ENCODE data around the gene ZNF549.
"Not testable (repeated sequence)": the region's sequence is repeated elsewhere in the genome, so short reads cannot be mapped to it uniquely, and the experiment has no call there.

ZNF549 gene

GRCh38 chr19:57527136-57527881 lies at the start of gene ZNF549:
Gene ZNF549, plus strand, starts transcription at chr19:57527356. Its CDS starts 218 bp downstream, at chr19:57527574.
- peak; percentile 77 to 84 for DNase-seq

DNA sequence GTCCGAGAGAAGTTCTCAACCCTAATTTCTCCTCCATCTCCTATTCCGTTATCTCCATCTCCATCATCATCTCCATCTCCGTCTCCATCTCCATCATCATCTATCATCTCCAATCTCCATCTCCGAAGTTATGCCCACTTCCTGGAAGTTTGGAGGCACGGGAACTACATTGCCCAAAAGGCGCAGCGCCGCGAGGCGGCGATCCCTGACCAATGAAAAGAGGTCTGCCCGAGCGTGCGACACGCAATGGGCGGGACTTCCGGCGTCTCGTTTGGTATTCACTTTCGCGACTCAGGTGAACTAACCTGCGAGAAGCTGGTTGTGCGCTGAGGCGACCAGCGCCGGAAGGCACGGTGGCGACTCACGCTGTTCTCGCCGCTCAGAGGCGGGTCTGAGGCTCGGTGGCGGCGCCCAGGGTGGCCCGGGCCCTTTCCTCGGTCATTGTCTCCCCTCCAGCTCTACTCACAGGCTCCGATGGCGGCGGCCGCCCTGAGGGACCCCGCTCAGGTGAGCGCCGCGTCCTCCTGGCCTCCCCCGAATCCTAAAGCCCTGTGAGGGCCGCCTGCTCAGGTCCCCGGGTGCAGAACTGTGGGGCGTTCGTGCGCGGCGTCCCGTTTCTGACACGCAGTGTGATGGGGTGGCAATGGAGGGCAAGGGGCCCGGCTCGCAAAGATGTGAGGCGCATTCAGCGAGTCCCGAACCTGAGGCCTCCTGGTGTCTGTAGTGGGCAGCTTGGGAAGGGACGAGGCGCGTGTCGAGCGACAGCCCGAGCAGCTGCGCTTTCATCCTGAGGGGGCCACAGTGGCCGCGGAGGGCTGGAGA lies 39.5 kb upstream of the ZNF549 start, which contains the start of gene ZNF419:
ZNF419 (plus strand) TSS at position 274 of the 822 bp plus-strand sequence; CDS start at position 475, 201 bp downstream.
- DNase-seq: peak; percentile 92 to 94

DNA sequence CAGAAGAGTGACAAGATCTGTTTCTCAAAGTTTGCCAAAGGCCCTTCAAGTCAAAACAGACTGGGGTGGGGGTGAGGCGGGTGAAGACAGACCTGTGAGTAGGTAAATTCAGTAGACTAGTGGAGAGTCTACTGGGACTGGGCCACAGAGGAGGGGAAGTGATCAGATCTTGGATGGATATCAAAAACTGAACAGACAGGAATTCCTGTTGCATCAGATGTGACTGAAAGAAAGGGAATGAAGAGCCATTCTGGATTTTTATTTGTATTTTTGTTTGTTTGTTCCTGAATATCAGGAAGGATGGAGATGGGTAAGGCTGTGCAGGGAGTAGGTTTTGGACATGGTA lies 38.9 kb upstream of the ZNF549 start:
- not testable (repeated sequence) for DNase-seq

GRCh38 chr19:57499332-57499679 lies 27.9 kb upstream of the ZNF549 start:
- not testable (repeated sequence) for DNase-seq

DNA sequence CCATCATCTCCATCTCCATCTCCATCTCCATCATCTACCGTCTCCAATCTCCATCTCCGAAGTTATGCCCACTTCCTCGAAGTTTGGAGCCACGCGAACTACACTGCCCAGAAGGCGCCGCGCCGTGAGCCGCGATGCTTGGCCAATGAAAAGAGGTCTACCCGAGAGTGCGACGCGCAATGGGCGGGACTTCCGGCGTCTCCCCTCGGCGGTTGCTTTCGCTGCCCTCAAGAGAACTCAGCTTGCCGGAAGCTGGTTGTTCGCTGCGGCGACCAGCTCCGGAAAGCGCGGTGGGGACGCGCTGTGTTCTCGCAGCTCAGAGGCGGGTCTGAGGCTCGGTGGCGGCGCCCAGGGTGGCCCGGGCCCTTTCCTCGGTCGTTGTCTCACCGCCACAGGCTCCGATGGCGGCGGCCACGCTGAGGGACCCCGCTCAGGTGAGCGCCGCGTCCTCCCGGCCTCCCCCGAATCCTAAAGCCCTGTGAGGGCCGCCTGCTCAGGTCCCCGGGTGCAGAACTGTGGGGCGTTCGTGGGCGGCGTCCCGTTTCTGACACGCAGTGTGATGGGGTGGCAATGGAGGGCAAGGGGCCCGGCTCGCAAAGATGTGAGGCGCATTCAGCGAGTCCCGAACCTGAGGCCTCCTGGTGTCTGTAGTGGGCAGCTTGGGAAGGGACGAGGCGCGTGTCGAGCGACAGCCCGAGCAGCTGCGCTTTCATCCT lies 27.3 kb upstream of the ZNF549 start, which contains the start of gene ZNF773:
ZNF773 (plus strand) TSS at position 259 of the 716 bp plus-strand sequence; CDS start at position 402, 143 bp downstream.
- peak; percentile 95 to 96 for DNase-seq

DNA sequence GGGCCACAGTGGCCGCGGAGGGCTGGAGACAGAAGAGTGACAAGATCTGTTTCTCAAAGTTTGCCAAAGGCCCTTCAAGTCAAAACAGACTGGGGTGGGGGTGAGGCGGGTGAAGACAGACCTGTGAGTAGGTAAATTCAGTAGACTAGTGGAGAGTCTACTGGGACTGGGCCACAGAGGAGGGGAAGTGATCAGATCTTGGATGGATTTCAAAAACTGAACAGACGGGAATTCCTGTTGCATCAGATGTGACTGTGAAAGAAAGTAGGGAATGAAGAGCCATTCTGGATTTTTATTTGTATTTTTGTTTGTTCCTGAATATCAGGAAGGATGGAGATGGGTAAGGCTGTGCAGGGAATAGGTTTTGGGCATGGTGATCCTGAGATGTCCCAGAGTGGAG lies 26.8 kb upstream of the ZNF549 start:
- DNase-seq: not testable (repeated sequence)

- no peak for DNase-seq
These were observed 21.0 kb upstream of the ZNF549 start for GRCh38 chr19:57506163-57506562.

GRCh38 chr19:57511484-57511883 lies 15.7 kb upstream of the ZNF549 start:
- no peak for DNase-seq

- no peak for DNase-seq
These were observed 14.3 kb upstream of the ZNF549 start for GRCh38 chr19:57512845-57513244.

DNA sequence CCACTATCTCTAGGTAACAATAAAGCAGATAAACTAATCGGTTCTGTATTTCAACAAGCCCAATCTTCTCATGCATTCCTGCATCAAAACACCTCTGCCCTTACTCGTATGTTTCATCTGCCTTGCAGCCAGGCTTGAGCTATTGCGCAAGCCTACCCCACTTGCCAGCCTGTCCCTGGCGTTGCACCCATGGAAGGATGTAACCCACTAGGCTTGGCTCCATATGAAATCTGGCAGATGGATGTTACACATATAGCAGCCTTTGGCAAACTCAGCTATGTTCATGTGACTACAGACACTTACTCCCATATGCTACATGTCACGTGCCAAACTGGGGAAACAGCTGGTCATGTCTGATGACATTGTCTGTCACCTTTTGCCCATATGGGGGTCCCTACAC lies 11.9 kb upstream of the ZNF549 start:
- no peak for DNase-seq

DNA sequence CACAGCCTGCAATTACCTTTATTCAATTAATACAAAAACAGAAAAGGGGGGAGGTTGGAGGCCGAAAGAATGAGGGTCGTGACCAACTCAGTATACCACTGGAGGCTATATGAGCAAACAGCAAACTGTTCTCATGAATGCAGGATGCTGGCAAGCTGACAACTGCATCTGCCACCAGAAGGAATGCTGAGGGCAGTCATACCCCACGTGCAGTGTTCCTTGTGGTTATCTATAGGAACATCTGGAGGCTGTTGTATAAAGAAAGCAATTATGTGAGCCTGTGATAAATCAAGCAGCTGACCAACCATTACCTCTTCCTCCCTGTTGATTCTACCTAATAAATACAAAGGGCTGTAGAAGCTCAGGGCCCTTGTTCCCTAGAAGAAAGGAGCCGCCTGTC lies 9.1 kb upstream of the ZNF549 start:
- not testable (repeated sequence) for DNase-seq

DNA sequence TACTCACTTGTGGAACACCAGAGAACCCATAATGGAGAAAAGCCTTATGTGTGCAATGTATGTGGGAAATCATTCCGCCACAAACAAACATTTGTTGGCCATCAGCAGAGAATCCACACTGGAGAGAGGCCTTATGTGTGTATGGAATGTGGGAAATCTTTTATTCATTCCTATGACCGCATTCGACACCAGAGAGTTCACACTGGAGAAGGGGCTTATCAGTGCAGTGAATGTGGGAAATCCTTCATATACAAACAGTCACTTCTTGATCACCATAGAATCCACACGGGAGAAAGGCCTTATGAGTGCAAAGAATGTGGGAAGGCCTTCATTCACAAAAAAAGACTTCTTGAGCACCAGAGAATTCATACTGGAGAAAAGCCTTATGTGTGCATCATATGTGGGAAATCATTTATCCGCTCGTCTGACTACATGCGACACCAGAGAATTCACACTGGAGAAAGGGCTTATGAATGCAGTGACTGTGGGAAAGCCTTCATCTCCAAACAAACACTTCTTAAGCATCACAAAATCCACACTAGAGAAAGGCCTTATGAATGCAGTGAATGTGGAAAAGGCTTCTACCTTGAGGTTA lies 10.9 kb downstream of the ZNF549 start:
- DNase-seq: no peak

DNA sequence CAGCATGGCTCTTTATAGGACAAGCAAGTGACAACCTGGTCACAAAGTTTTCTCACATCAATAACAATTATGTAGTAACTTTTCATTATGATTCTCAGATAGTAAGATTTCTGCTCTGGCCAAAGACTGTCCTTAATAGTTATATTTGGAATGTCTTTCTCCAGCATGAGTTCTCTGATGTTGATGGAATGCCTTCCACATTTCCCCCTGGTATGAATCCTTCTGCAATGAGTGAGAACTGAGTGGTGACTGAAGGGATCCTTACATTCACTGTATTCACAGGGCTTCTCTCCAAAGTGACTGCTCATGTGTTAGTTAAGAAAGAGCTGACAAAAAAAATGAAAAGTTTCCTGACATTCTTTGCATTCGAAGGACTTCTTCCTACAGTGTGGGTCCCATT lies 19.4 kb downstream of the ZNF549 start:
- no peak for DNase-seq

DNA sequence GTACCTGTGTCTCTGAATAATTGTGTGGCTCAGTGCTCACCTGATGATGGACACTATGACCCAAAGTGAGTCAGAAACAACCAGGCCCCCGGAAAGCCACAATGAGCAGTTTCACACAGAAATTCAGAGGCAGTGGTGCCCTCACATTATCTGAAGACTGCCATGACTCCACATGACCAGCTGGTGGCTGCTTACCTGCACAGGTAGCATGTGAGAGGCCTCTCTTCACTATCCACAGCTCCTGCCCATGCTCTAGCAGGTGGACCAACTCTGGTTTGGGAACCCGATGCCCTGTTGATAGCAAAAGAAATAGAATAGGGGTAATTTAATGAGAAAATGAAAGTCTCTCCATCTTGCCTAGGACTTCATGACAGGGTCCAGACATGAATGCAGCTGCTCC lies 25.3 kb downstream of the ZNF549 start:
- no peak for DNase-seq

- DNase-seq: no peak
These were observed 30.5 kb downstream of the ZNF549 start for GRCh38 chr19:57557659-57558058.

GRCh38 chr19:57558525-57558924 lies 31.4 kb downstream of the ZNF549 start:
- no peak for DNase-seq

DNA sequence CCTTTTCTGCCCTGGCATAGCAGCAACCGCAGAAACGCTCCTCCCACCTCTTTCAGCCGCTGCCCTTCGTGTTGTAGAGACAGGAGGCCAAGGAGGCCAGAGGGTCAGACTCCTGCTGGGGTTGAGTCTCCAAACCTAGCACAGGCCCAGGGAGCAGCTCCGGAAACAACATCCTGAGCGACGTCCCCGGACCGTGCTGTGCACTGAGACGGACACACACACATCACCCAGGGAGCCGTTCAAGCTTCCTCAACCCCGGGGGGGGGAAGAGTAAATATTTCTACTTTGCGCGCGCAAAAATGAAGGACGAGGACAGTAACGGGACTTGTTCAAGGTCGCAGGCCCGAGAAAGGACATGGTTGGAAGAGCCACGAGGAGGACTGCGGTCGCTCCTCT lies 31.9 kb downstream of the ZNF549 start:
- peak in 1 of 2 experiments; percentile 12 for DNase-seq

DNA sequence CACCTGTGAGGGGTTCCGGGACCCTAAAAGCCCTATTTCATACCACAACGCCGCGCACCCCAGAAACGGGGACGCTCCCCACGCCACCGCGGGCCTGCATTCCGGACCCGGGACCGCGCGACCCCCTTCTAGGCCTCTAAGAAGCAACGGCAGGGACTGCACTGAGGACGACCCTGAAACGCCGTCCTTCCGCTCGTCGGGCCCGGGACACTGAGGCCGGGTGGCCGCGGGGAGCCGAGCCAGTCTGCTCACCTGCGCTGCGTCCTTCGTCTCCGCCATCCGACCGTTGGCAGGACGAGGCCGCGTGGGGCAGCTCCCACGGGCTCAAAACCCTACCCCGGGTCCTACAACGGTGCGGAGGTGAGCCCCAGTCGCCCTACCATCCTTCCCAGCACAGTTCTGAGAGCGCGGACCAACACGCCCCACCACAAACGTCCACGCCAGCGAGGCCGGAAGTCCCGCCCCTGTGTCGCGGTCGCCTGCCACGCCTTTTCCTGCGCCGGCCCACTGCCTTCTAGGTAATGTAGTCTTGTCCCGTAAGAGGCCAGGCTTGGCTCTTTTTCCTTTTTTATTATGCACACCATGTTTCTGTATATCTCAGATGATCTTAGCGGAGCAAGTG lies 32.4 kb downstream of the ZNF549 start, which contains the start of gene ZNF550:
ZNF550 (minus strand) TSS at position 460 of the 622 bp plus-strand sequence; CDS start at position 279, 181 bp downstream.
- peak; percentile 87 to 89 for DNase-seq

GRCh38 chr19:57560049-57560491 lies 32.9 kb downstream of the ZNF549 start:
- no peak for DNase-seq

- no peak for DNase-seq
These were observed 36.4 kb downstream of the ZNF549 start for GRCh38 chr19:57563547-57563946.

GRCh38 chr19:57566396-57567265 lies 39.5 kb downstream of the ZNF549 start:
- no peak for DNase-seq
